Parathyroid adenoma (tissue), 2 donors: ENCODE results near the gene SRC.

ENCODE experiments used
- H2AFZ ChIP-seq: fragments of 300-600 bp; sonication (generic); one replicate; pipeline ENCODE4 v1.7.0; 2017; ENCODE audit warnings: antibody characterized with exemption, mild to moderate bottlenecking
- H3K27ac ChIP-seq: fragments of 300-600 bp; sonication (generic); one replicate; pipeline ENCODE4 v1.7.0; 2017
- H3K27me3 ChIP-seq: fragments of 300-600 bp; sonication (generic); one replicate; pipeline ENCODE4 v1.7.0; 2017; ENCODE audit warnings: low read length; ENCODE audit not compliant: control insufficient read depth, insufficient read depth
- H3K36me3 ChIP-seq: fragments of 300-600 bp; sonication (generic); one replicate; pipeline ENCODE4 v1.7.0; 2017; ENCODE audit warnings: low read length; ENCODE audit not compliant: control insufficient read depth, insufficient read depth
- H3K4me1 ChIP-seq: fragments of 300-600 bp; sonication (generic); one replicate; pipeline ENCODE4 v1.7.0; 2017; ENCODE audit warnings: control low read depth
- H3K4me2 ChIP-seq: fragments of 300-600 bp; sonication (generic); one replicate; pipeline ENCODE4 v1.7.0; 2017; ENCODE audit warnings: low read length
- H3K4me3 ChIP-seq: fragments of 300-600 bp; sonication (generic); one replicate; pipeline ENCODE4 v1.7.0; 2017; ENCODE audit warnings: low read depth, low read length
- H3K79me2 ChIP-seq: fragments of 300-600 bp; sonication (generic); one replicate; pipeline ENCODE4 v1.7.0; 2017; ENCODE audit warnings: control low read depth
- H3K9ac ChIP-seq: fragments of 300-600 bp; sonication (generic); one replicate; pipeline ENCODE4 v1.7.0; 2017; ENCODE audit warnings: mild to moderate bottlenecking
- H3K9me3 ChIP-seq: fragments of 300-600 bp; sonication (generic); one replicate; pipeline ENCODE4 v1.7.0; 2017; ENCODE audit warnings: low read length; ENCODE audit not compliant: control insufficient read depth
- CTCF ChIP-seq: fragments of 300-600 bp; sonication (generic); IDR thresholded peaks from one replicate; pipeline ENCODE4 v1.7.0; 2017; ENCODE audit warnings: antibody characterized with exemption, mild to moderate bottlenecking
- donor health status: primary hyperparathyroidism.

SRC gene

DNA sequence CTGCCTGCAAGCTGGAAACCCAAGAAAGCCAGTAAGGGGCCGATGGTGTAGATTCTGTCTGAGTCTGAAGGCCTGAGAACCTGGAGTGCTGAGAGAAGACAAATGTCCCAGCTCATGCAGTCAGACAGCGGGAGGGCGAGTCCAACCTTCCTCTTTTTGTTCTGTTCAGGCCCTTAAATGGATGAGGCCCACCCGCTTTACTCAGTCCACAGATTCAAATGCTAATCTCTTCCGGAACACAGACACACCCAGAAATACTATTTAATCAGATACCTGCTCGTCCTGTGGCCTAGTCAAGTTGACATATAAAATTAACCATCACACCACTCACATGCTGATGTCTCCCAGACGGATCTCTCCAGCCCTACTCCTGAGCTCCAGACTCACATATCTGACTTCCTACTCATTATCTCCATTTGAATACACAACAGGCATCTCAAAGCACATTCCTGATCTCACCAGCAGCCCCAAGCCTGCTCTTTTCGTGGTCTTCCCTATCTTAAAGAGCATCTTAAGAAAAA, 26.7 kb upstream of the SRC start:
- H3K27ac ChIP-seq, result no peak overlapping the region
- no peak overlapping the region for H3K9ac ChIP-seq
- H3K79me2 ChIP-seq, result no peaks in the 10 kb centered on the region
- H3K4me1 ChIP-seq, result peaks cover 16% of the 10 kb centered on the region
- H3K9me3 ChIP-seq, result no peaks in the 10 kb centered on the region
- H3K4me3 ChIP-seq, result no peak overlapping the region
- TF ChIP-seq CTCF, result no peak
- no peaks in the 10 kb centered on the region for H3K27me3 ChIP-seq
- no peak overlapping the region for H3K4me2 ChIP-seq
- H2AFZ ChIP-seq, result no peak overlapping the region
- H3K36me3 ChIP-seq, result no peaks in the 10 kb centered on the region

- Histone ChIP-seq H3K4me3 (no peak overlapping the region), H2AFZ (no peak overlapping the region), H3K27ac (no peak overlapping the region), H3K36me3 (no peaks in the 10 kb centered on the region), H3K9ac (no peak overlapping the region), H3K79me2 (no peaks in the 10 kb centered on the region), H3K27me3 (no peaks in the 10 kb centered on the region), H3K4me2 (no peak overlapping the region), H3K4me1 (no peaks in the 10 kb centered on the region), H3K9me3 (no peaks in the 10 kb centered on the region)
- no peak for TF ChIP-seq CTCF
Measured at GRCh38 chr20:37323985-37324384, 22.0 kb upstream of the SRC start.

DNA sequence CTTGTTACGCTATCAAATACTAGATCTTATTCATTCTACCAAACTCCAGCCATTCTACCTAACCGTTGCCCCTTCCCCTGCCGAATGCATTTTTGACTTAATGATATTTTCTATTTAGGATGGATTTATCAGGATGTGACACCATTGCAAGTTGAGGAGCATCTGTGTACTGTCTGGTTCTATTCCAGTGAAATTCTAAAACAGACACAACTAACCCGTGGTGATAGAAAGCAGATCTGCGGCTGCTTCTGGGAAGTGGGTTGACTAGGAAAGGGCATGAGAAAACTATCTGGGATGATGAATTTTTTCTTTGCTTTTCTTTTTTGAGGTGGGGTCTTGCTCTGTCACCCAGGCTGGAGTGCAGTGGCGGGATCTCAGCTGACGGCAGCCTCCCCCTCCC, 20.7 kb upstream of the SRC start:
- H3K27ac ChIP-seq, result no peak overlapping the region
- no peaks in the 10 kb centered on the region for H3K36me3 ChIP-seq
- H3K9ac ChIP-seq, result no peak overlapping the region
- H2AFZ ChIP-seq, result no peak overlapping the region
- H3K9me3 ChIP-seq, result no peaks in the 10 kb centered on the region
- no peaks in the 10 kb centered on the region for H3K27me3 ChIP-seq
- TF ChIP-seq CTCF, result no peak
- H3K4me1 ChIP-seq, result no peaks in the 10 kb centered on the region
- H3K4me3 ChIP-seq, result no peak overlapping the region
- no peak overlapping the region for H3K4me2 ChIP-seq
- H3K79me2 ChIP-seq, result no peaks in the 10 kb centered on the region

DNA sequence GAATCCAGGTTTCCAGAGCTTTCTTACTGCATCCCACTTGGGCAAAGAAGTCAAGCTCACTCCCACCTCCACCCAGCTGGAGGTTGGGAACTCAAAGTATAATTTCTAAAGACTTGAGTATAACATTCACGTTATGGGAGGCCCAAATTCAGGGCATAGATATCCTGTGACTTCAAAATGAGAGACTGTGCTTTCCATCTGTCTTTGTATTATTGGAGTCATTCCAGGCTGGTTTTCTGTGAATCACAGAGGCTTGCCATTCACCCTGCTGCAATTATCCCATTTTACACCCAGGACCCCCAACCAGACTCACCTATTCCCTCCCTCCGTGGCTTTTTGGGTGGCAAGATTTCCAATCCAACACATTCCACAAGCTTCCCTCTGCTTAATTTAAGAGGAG, 19.3 kb upstream of the SRC start:
- Histone ChIP-seq H3K4me3 (no peak overlapping the region), H3K9me3 (no peaks in the 10 kb centered on the region), H3K9ac (no peak overlapping the region), H3K27me3 (no peaks in the 10 kb centered on the region), H3K27ac (no peak overlapping the region), H3K79me2 (no peaks in the 10 kb centered on the region), H3K4me2 (no peak overlapping the region), H3K36me3 (no peaks in the 10 kb centered on the region), H3K4me1 (no peaks in the 10 kb centered on the region), H2AFZ (no peak overlapping the region)
- TF ChIP-seq CTCF, result no peak

DNA sequence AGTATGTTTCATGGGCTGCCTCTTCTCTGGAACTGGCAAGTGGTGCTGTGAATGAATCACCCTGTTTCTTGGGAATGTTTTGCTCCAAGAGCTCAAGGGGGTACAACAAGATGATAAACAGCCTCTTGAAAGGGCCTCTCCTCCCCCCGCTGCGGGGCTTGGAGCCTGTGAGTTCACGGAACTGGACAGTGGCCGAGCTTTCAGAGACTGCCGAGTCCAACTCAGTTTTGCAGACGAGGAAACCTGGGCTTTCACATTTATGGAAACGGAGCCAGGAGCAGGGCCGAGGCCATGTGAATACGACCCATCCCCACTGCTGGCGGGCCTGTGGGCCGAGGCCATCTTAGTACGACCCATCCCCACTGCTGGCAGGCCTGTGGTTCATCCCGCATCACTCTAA, 18.2 kb upstream of the SRC start:
- no peaks in the 10 kb centered on the region for H3K36me3 ChIP-seq
- H3K4me2 ChIP-seq, result no peak overlapping the region
- no peak for TF ChIP-seq CTCF
- no peaks in the 10 kb centered on the region for H3K4me1 ChIP-seq
- H3K4me3 ChIP-seq, result no peak overlapping the region
- no peak overlapping the region for H2AFZ ChIP-seq
- no peak overlapping the region for H3K9ac ChIP-seq
- no peaks in the 10 kb centered on the region for H3K27me3 ChIP-seq
- no peaks in the 10 kb centered on the region for H3K79me2 ChIP-seq
- H3K27ac ChIP-seq, result no peak overlapping the region
- no peaks in the 10 kb centered on the region for H3K9me3 ChIP-seq
